ENCODE measurements around the gene RECQL5.

- TF ChIP-seq, protein P1, sequence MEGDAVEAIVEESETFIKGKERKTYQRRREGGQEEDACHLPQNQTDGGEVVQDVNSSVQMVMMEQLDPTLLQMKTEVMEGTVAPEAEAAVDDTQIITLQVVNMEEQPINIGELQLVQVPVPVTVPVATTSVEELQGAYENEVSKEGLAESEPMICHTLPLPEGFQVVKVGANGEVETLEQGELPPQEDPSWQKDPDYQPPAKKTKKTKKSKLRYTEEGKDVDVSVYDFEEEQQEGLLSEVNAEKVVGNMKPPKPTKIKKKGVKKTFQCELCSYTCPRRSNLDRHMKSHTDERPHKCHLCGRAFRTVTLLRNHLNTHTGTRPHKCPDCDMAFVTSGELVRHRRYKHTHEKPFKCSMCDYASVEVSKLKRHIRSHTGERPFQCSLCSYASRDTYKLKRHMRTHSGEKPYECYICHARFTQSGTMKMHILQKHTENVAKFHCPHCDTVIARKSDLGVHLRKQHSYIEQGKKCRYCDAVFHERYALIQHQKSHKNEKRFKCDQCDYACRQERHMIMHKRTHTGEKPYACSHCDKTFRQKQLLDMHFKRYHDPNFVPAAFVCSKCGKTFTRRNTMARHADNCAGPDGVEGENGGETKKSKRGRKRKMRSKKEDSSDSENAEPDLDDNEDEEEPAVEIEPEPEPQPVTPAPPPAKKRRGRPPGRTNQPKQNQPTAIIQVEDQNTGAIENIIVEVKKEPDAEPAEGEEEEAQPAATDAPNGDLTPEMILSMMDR (IDR thresholded peaks at IDR 0.05; ENCODE audit: borderline replicate concordance, extremely low read depth, low read length, poor library complexity, severe bottlenecking): no peak
- no peak for TF ChIP-seq EZH2 (IDR thresholded peaks at IDR 0.05; ENCODE audit: borderline replicate concordance, low read depth, low read length, severe bottlenecking)
Observed at GRCh38 chr17:75632428-75632827, 34.5 kb downstream of the RECQL5 start.
